GM19397 (cell line): Measurements from ENCODE around the gene ARHGEF3.

ENCODE experiments used
- ATAC-seq: cut with Tn5 transposase; IDR thresholded peaks from one replicate; pipeline ENCODE4 v1.9.1; 2021; ENCODE audit warnings: mild to moderate bottlenecking, moderate library complexity; ENCODE audit not compliant: unreplicated experiment

The ARHGEF3 gene, protein sequence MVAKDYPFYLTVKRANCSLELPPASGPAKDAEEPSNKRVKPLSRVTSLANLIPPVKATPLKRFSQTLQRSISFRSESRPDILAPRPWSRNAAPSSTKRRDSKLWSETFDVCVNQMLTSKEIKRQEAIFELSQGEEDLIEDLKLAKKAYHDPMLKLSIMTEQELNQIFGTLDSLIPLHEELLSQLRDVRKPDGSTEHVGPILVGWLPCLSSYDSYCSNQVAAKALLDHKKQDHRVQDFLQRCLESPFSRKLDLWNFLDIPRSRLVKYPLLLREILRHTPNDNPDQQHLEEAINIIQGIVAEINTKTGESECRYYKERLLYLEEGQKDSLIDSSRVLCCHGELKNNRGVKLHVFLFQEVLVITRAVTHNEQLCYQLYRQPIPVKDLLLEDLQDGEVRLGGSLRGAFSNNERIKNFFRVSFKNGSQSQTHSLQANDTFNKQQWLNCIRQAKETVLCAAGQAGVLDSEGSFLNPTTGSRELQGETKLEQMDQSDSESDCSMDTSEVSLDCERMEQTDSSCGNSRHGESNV

DNA sequence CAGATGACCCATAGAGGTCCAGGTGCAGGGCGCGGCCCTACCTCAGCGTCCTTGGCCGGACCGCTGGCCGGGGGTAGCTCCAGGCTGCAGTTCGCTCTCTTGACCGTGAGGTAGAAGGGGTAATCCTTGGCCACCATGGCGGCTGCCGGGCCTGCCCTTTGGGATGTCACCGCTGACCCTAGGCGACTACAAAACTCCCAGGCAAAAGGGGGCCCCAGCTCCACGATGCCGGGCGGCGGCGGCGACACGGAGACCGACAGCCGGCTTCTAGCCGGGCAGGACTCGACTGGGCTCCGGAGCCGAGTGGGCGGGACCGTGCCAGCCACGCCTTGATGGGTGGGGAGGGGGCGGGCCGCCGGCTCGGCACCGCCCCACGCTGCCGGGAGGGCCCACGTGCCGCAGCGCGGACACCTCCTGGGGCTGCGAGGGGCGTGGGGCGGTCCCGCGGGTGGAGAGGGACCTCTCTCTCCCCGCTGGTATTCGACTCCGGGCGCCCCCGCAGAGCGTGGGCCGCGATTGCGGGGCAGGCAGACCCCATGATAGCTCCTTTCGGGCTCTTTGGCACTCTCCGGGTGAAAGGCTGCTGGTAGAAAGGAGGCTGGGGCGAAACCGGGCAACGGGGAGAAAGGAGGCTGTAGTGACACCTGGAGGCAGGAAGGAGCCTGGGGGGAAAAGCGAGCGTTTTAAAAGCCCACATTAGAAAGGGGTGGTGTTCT lies at the start of gene ARHGEF3:
ARHGEF3 (minus strand) TSS at position 288 of the 716 bp plus-strand sequence; CDS start at position 137, 151 bp downstream.
- peak; percentile 90 for ATAC-seq

DNA sequence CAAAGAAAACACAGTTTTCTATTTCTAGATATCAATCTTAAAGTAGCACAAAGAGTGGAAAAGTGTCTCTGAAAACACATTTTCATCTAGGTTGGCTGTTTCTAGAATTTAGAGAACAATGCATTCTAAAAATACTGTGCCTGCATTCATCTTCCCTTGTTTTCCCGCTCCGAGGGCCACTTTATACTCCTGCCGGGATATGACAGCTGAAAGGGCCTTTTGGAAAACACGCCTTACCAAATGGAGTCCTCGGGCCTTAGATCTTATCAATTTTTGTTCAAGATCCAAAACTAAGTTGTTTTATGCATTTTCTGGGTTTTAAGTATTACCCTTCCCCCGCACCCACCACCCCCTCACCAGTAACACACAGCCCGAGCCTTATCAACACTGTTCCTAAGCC lies 47.9 kb upstream of the ARHGEF3 start:
- ATAC-seq: no peak

DNA sequence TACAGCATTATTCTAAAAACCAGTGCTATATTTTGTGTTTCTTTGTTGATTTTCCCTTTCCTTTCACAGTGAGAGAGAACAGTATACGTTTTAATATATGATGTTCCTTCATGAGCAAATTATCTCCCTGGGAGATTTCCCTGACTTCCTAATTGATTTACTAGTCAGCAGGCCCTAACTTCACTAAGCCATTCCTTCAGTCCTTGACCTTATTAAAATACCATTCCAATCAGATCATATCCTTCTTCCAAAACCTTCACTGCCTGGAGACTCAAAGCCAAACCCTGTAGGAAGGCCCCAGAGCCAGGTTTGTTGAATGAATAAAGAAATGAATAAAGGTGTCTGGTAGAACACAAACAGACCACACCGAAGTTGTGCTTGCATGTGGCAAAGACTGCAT lies 43.8 kb upstream of the ARHGEF3 start:
- ATAC-seq: no peak

DNA sequence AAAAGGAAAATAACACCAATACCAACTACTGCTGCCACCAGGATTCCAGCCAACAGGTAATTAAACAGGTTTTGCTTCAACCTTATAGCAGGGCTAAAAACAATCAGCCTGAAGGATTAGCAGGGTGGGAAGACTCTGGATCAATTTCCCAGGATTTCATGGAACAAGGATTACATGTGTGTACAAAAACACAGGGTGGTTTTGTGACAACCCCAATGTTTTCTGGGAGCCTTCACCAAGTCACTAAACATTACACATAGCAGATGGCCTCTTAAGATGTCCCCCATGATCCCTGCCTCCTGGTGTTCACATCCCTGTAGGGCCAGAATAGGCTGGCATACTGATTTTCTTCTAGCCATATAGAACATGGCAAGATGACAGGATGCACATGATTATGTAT lies 42.8 kb upstream of the ARHGEF3 start:
- ATAC-seq: no peak

DNA sequence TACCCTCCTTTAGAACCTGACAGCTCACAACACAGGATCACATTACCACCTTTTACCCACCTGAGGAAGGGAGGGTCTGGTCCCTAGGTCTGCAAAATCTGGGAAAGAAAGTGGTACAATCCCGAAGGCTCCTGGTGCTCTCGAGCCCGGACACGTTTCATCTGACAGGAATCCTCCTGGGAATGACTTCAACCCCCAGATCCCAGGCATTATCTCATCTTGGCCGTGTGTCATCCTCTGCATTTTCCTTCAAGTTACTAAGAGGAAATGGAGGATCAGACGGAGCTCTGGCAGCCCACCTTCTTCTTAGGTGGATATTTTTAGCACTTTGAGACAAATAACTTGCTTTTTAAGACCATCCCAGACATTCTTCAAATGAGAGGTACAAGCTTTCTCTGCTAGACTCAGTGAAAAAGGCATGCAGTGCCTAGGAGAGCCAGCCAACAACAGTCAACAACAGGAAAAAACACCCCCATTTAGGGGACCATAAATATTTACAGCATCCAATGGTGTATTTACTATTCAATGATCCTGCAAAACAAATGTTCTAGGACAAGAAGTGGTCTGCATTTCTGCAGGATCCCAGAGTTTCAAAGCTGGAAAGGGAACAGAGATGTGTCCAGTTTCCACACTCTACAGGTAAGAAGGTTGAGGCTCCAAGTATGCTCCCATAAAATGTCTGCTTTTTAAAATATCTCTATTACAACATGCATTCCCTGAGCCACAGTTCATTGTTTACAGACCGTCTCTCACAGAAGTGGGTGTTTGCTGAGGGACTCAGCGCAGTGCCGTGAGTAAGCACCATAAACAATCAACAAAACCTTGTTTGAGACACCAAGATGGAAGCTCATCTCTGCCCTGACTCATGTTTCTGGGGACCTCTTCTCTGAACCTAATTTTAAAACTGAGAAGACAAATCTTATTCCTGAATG lies 38.3 kb upstream of the ARHGEF3 start:
- ATAC-seq: no peak

DNA sequence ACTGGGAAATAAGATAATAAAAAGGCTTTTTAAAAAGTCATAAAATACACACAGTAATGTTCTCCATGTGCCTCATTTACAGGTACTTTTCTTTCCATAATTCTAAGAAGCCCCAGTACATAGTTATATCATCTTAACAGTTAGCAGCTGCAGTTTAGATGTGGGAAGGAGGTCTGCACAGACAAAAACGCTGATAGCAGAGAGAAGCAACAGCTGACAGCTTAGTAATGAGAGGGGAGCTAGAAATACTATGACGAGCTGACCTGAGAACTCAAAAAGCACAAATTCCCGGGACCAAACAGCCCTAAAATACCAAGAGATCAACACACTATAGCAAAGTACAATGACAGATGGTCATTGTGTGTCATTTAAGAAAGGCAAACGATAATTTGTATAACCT lies 36.7 kb upstream of the ARHGEF3 start:
- ATAC-seq: no peak

DNA sequence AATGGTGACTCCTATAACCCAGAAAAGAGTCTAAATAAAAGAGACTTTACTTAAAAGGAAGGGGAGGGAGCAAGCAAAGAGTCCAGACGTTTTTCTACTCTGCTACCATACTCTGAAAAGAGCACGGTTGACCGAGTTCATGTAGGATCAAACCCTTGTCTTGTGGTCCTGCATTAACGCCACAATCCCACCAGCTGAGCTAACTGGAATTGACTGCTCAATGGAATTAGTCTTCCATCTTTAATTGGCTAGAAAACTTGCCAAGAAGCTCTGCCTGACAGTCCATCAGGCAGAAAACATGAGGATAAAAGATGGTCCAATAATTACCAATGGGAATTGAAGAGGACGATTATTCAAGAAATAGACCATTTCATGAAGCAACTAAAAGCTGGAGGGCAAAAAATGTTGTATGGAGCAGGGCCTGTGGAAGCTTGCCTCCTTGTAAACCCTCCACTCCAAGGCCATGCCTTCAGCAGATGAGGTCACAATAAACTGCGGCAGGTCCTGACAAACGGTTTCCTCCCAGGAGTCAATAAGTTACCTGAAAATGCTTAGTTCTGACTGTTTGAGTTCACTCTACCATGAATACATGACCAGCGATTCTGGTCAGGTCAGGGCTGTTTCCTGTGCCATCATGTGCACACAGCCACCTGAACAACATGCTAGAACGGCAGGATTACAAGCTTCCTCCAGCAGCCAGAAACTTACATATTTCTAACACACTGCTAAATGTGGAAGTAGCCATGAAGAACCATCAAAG lies 35.6 kb upstream of the ARHGEF3 start:
- peak; percentile 84 for ATAC-seq

DNA sequence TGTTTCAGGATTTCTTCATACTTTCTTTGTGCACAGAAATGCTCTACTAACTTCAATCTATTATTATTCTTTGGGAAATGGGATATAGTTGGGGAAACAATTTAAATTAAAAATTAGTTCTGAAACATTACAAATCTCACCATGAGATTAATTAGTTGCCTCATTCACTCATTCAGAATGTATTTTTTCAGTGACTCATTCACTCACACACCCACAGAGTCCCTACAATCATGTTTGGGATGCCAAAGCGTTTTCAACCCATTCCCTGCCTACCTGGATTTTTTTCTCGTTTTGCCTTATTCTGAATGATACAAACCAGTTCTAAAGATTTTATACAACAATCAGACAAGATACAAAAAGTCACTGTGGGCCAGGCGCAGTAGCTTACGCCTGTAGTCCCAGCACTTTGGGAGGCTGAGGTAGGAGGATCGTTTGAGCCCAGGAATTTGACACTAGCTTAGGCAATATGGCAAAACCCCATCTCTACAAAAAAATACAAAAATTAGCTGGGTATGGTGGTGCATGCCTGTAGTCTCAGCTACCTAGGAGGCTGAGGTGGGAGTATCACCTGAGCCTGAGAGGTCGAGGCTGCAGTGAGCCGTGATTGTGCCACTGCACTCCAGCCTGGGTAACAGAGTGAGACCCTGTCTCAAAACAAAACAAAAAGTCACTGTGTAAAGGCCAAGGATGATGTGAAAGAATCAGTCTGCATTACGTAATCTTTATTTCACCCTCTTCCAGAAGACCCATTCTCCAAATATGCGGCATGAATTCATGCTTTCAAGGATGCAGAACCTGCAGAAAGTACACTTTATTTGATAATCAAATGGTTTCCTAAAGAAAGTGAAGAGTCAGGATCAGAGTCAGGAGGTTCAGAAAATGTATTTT lies 34.8 kb upstream of the ARHGEF3 start:
- no peak for ATAC-seq

DNA sequence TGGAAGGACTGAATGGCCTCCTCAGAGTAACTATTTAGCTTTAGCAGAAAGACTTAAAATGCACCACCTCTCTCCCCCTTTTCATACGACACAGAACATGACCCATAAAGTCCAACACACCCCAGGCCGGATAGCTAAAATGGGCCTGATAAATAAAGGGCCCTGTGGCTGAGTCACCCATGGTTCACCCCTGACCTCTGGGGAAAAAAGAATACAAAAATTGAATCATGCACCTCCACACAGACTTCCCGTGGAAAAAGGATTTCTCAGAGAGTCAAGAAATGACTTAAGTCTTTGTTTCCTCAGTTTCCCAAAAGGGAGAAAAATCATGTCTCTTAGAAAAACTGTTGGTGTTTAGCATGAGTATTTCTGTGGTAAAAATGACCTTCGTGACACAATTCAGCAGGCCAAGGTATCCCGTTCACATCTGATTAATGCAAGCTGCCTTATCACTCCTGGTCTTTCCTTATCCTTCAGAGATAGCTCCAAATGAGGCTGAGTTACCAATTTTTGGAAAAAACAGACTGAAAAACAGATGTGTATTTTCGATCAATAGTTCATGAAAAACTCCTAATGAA lies 34.0 kb upstream of the ARHGEF3 start:
- ATAC-seq: no peak

DNA sequence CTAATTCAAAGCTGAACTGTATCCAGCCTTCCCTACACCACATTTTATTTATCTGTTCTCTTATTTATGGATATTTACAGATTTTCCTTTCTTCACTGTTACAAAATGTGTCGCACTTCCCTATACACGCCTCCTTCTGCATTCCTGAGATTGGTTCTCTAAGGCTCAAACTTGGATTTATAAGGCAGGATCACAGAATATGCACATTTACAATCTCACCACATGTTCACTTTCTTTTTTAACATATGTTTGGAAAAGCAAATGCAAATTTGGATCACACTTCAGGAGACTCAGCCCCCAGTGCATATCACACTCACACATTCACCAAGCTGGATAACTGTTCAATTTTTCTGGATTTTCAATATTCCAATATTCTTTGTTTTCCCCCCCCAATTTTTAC lies 31.8 kb upstream of the ARHGEF3 start:
- no peak for ATAC-seq

DNA sequence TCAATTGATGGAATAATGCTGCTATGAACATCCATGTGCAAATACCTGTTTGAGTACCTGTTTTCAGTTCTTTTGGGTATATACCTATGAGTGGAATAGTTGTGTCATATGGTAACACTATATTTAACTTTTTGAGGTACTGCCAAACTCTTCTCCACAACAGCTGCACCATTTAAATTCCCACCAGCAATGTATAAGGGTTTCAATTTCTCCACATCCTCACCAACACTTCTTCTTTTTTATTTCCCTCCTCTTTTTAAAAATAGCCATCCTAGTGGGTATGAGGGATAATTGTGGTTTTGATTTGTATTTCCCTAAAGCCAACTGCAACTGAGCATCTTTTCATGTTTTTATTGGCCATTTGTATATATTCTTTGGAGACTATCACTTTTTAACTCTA lies 31.3 kb upstream of the ARHGEF3 start:
- ATAC-seq: no peak

DNA sequence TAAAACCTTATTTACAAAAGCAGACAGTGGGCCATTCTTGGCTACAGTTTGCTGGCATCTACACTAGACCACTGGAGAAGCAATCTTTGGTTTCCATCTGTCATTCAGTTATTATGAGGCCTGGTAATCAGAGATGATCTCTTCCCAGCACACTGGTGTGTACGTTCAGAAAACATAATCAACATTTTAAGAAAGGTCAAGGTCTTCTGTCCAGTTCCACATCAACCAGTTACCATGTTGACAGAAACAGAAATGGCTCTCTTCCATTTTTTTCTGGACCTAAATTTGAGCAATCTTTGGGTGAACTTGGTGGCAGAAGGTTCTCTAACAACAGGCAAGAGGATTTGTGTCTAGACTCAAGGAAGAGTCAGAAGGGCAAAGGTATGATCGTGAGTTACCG lies 29.8 kb upstream of the ARHGEF3 start:
- no peak for ATAC-seq

DNA sequence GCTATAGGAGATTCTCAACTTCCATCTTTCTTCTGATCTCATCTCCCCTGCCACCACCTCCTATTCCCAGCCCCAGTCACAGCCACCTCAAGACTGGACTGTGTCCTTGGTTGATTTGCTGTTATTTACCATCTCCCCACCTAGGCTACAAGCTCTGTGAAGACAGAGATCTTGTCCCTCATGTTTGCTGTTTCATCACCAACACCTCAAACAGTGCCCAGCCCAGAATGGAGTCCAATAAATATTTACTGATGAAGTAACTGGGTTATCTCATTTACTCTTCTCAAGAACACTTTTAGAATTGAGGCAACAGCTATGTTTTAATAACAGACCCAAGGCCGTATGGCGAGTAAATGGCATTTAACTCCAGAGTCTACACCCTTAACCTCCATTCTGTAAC lies 29.1 kb upstream of the ARHGEF3 start:
- no peak for ATAC-seq

DNA sequence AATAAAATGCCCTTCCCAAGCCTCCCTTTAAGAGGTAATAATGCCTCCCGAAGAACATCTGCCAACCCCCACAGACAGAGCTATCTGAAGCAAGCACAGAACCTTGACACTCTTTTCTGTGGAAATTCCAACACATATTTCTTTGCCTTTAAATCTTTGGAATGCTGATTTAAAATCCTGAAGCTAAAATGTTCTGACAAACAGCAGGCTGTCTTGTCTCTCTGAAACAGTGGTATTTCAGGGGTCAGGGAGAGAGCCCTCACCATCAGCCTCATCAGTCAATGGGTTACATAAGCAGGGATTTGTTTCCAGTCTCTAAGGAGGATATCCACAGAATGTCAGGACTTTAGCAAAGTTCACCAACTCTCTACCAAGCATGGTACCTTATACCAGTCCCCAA lies 27.8 kb upstream of the ARHGEF3 start:
- no peak for ATAC-seq

DNA sequence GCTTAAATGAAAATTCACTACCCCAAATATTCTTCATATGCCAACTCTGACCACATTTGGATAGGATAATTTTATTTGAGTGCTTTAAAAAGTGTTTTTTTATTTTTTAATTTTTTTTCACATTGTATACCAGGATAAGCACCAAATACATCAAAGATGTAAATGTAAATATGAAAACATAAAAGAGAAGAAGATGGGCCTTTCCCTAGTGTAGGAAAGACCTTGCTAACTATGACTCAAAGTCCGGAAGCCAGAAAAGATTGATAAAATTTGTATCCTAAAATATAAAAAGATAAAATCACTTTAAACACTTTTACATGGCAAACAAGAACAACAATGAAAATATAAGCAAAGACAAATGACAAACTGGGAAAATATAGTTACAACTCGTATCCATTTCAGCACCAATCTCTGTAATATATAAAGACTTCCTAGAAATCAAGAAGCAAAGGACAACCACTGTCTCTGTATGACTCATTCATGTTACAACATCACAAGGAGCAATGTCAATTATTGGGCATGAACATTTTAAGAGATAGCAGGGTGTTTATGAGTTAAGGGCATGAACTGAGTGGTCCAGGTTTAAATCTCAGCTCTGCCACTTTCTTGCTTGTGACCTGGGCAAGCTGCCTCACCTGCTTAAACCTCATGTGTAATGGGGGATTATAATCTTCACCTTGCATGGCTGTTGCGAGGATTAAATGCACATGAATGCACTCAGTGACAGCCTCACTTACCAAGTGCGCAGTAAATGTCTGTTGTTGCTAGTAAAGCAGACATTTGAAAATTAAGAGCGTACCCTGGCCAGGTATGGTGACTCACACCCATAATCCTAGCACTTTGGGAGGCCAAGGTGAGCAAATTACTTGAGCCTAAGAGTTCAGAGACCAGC lies 25.3 kb upstream of the ARHGEF3 start:
- ATAC-seq: no peak

DNA sequence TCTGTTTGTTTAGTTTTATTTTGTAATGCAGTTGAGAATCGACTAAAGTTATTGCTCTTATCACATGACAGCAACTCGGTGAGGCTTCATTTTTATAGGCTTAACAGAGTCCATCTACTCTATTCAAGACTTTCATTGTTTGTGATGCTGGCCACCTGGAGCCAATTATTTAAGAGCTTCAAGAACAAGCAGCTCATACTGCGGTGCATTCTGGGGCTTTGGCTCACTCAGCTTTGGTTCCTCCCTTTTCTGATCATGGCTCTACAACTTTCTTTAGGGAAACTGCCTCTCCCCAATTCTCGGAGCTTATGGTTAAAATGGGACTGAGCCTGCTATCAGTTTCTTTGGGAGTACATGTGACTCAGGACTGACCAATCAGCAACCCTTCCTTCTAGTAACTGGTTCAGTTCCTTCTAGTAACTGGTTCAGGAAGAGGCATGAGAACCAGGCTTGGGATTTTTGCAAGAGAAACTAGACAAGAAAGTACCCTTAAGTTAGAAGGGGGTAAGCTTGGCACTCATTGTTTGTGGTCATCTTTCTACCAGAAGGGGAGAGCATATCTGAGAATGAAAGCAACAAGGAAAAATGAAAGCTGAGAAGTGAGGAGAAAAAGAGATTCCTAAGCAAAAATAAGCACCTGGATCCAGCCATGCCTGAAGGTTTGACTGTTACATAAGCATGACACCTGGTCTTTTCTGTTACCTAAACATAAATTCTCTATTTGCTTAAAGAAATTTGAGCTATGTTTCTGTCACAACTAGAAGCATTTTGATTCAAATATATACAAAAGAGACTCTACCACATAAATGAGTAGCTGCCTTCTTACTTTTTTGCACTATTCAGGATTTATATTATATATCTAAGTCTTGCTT lies 24.1 kb upstream of the ARHGEF3 start:
- no peak for ATAC-seq
